OCI-LY1 (cell line): ENCODE measurements around the gene POLDIP3.
"Not testable (repeated sequence)": the region's sequence is repeated elsewhere in the genome, so short reads cannot be mapped to it uniquely, and the experiment has no call there.

Experiments
- H2AFZ ChIP-seq: fragments of 200-600 bp; sonication (generic), shearing (Covaris generic); 2 replicates; pipeline ENCODE4 v1.6.0; 2014; ENCODE audit warnings: antibody characterized with exemption, mild to moderate bottlenecking, low read length
- H3F3A ChIP-seq: fragments of 200-600 bp; sonication (generic), shearing (Covaris generic); 2 replicates; pipeline ENCODE4 v1.6.0; 2014; ENCODE audit warnings: mild to moderate bottlenecking, antibody characterized with exemption, low read length, moderate library complexity; ENCODE audit not compliant: insufficient read depth
- H3K27ac ChIP-seq: fragments of 200-600 bp; sonication (generic); 2 replicates; pipeline ENCODE4 v1.5.1; 2014; ENCODE audit warnings: low read length, mixed run types, mild to moderate bottlenecking, low read depth; ENCODE audit not compliant: poor library complexity, severe bottlenecking
- H3K27me3 ChIP-seq: fragments of 200-600 bp; sonication (generic); 2 replicates; pipeline ENCODE4 v1.6.0; 2014; ENCODE audit warnings: antibody characterized with exemption, mild to moderate bottlenecking, low read length, moderate library complexity; ENCODE audit not compliant: insufficient read depth
- H3K36me3 ChIP-seq: fragments of 200-600 bp; sonication (generic); 2 replicates; pipeline ENCODE4 v1.6.1; 2014; ENCODE audit warnings: mild to moderate bottlenecking, antibody characterized with exemption, low read length, moderate library complexity, mixed read lengths; ENCODE audit not compliant: insufficient read depth
- H3K4me1 ChIP-seq: fragments of 200-600 bp; sonication (generic); 2 replicates; pipeline ENCODE4 v1.5.1; 2014; ENCODE audit warnings: mild to moderate bottlenecking, low read length, moderate library complexity; ENCODE audit not compliant: insufficient read depth, severe bottlenecking
- H3K4me2 ChIP-seq: fragments of 200-600 bp; sonication (generic), shearing (Covaris generic); 2 replicates; pipeline ENCODE4 v1.6.1; 2014; ENCODE audit warnings: low read length
- H3K4me3 ChIP-seq: fragments of 200-600 bp; sonication (generic); 2 replicates; pipeline ENCODE4 v1.5.1; 2014; ENCODE audit warnings: low read length, low read depth, mild to moderate bottlenecking, mixed read lengths; ENCODE audit not compliant: poor library complexity, severe bottlenecking
- H3K79me2 ChIP-seq: fragments of 200-600 bp; shearing (Covaris generic); 2 replicates; pipeline ENCODE4 v1.6.1; 2016; ENCODE audit warnings: mixed run types, low read length, mixed read lengths; ENCODE audit not compliant: insufficient read depth
- H3K9ac ChIP-seq: fragments of 200-600 bp; sonication (generic), shearing (Covaris generic); 2 replicates; pipeline ENCODE4 v1.6.1; 2014; ENCODE audit warnings: mild to moderate bottlenecking, low read length, mixed read lengths
- H3K9me2 ChIP-seq: fragments of 200-600 bp; sonication (generic), shearing (Covaris generic); 2 replicates; pipeline ENCODE4 v1.6.1; 2014; ENCODE audit warnings: low read depth, mild to moderate bottlenecking, low read length, mixed read lengths
- H3K9me3 ChIP-seq: fragments of 200-600 bp; shearing (Covaris generic); 2 replicates; pipeline ENCODE4 v1.6.1; 2014; ENCODE audit warnings: low read length, mixed read lengths
- H4K20me1 ChIP-seq: fragments of 200-600 bp; sonication (generic), shearing (Covaris generic); 2 replicates; pipeline ENCODE4 v1.6.0; 2016; ENCODE audit warnings: mild to moderate bottlenecking, low read length; ENCODE audit not compliant: insufficient read depth
- CTCF ChIP-seq: fragments of 200-600 bp; sonication (generic), shearing (Covaris generic); IDR thresholded peaks from 2 replicates; pipeline ENCODE4 v1.5.1; 2017; ENCODE audit warnings: mild to moderate bottlenecking, antibody characterized with exemption, low read length, moderate library complexity, mixed read lengths
- EZH2 ChIP-seq: fragments of 200-600 bp; sonication (generic), shearing (Covaris generic); IDR thresholded peaks from 2 replicates; pipeline ENCODE4 v1.8.0; 2017; ENCODE audit warnings: borderline replicate concordance, mixed run types, mild to moderate bottlenecking, antibody characterized with exemption, low read length, moderate library complexity, mixed read lengths

Gene POLDIP3

GRCh38 chr22:42549331-42550060 lies 65.2 kb downstream of the POLDIP3 start:
- Histone ChIP-seq H3K27ac (peak overlapping the region; percentile 98), H3K9me3 (no peaks in the 10 kb centered on the region), H3K79me2 (no peaks in the 10 kb centered on the region), H3K36me3 (no peaks in the 10 kb centered on the region), H3K4me1 (peaks cover 46% of the 10 kb centered on the region), H2AFZ (no peak overlapping the region), H3K4me2 (no peak overlapping the region), H3K27me3 (no peaks in the 10 kb centered on the region), H3K9me2 (no peaks in the 10 kb centered on the region), H3K4me3 (no peak overlapping the region), H3F3A (0 out of 2 replicates have a peak, but pooled peaks cover 4% of the 10 kb centered on the region), H3K9ac (no peak overlapping the region), H4K20me1 (no peaks in the 10 kb centered on the region)
- TF ChIP-seq CTCF (no peak), EZH2 (no peak)

- Histone ChIP-seq H3F3A (0 out of 2 replicates have a peak, but pooled peaks cover 4% of the 10 kb centered on the region), H4K20me1 (no peaks in the 10 kb centered on the region), H3K27ac (peak overlapping the region; percentile 61), H3K9me2 (no peaks in the 10 kb centered on the region), H3K9me3 (no peaks in the 10 kb centered on the region), H3K4me2 (no peak overlapping the region), H3K27me3 (no peaks in the 10 kb centered on the region), H3K9ac (no peak overlapping the region), H3K79me2 (no peaks in the 10 kb centered on the region), H3K4me3 (no peak overlapping the region), H3K4me1 (peaks cover 40% of the 10 kb centered on the region), H2AFZ (no peak overlapping the region), H3K36me3 (no peaks in the 10 kb centered on the region)
- TF ChIP-seq CTCF (no peak), EZH2 (no peak)
Observed at GRCh38 chr22:42548597-42549330, 65.9 kb downstream of the POLDIP3 start.

GRCh38 chr22:42548126-42548525 lies 66.6 kb downstream of the POLDIP3 start:
- not testable (repeated sequence) for H3K9me2 ChIP-seq, H3K9me3 ChIP-seq, H3F3A ChIP-seq, H2AFZ ChIP-seq, H3K4me3 ChIP-seq, H3K4me2 ChIP-seq, H3K79me2 ChIP-seq, H3K27ac ChIP-seq, H3K36me3 ChIP-seq, H3K9ac ChIP-seq, H4K20me1 ChIP-seq, H3K27me3 ChIP-seq
- H3K4me1 ChIP-seq, result peaks cover 34% of the 10 kb centered on the region
